A549 treated with CpdA at 1 μM for 4 hours (cell line): Measurements from ENCODE around the gene KHK. TPM values are rescaled to one million over a fixed set of nuclear protein-coding genes. Genes with fewer than 3 reads are reported as not detected.

Experiments used
- total RNA-seq: library from RNA; stranded (reverse); fragments of 200-300 nt; extraction: Qiagen RNA extraction; gene quantifications from 5 replicates; pipeline ENCODE4 v1.2.3, GENCODE V29; 2022; ENCODE audit warnings: low read depth

Gene KHK
- 8.7 to 12.4 TPM (median 8.8 TPM) in 5 replicates for total RNA-seq

DNA sequence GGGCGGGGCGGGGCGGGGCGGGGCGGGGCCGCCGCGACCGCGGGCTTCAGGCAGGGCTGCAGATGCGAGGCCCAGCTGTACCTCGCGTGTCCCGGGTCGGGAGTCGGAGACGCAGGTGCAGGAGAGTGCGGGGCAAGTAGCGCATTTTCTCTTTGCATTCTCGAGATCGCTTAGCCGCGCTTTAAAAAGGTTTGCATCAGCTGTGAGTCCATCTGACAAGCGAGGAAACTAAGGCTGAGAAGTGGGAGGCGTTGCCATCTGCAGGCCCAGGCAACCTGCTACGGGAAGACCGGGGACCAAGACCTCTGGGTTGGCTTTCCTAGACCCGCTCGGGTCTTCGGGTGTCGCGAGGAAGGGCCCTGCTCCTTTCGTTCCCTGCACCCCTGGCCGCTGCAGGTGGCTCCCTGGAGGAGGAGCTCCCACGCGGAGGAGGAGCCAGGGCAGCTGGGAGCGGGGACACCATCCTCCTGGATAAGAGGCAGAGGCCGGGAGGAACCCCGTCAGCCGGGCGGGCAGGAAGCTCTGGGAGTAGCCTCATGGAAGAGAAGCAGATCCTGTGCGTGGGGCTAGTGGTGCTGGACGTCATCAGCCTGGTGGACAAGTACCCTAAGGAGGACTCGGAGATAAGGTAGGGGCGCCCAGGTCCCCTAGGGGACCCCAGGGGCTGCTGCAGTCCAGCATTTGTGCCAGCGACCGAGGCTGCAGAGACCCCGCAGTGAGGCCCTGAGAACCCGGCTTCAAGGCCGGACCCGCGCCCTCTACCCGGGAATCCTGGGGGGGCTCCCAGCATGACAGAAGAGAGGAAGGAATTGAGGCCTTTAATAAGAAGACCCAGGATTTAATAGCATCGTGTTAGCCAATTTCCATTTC, at the start of gene KHK:
Gene KHK, plus strand, starts transcription at position 49 of the 870 bp plus-strand sequence. Its CDS starts 488 bp downstream, at position 537.

DNA sequence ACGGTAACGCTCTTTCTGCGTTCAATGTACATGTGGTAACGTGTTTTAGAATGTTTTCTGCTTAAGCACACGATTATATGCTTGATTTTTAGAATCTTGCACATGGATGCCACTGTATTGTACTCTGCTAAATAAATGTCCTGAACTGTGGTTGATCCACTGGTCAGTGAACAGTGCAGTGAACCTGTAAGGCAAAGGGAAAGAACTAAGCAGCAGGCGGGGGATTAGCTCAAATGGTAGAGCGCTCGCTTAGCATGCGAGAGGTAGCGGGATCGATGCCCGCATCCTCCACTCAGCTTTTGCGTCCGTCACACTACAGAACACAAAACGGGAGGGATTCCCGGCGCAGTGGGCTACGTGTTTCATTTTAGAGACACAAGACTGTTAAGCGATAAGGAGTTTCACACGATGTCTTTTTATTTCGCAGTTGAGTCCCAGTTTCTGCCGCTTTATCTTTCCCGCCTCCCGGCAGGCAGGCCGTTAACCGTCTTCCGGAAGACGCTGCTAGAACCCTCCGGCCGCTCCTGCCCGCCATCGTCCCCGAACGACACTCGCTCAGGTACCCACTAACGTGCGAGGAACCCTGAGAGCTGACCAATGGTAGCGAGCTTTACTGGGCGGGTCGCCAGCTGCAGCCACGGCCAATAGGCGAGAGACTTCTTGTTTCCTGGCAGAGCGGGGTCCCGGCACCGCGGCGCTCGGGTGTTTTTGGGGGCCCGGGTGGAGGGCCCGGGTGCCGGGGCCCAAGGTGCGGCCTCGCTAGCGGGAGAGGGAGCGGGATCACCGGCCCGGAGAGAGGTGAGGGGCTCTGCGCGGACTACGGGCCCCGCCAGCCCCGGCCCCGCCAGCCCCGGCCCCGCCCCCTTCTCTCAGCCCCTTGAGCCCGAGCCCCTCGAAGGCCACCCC, 35.3 kb upstream of the KHK start, which contains the start of gene AGBL5:
Gene AGBL5, plus strand, starts transcription at position 673 of the 906 bp plus-strand sequence. CDS start 1,291 bp downstream, outside the sequence.

DNA sequence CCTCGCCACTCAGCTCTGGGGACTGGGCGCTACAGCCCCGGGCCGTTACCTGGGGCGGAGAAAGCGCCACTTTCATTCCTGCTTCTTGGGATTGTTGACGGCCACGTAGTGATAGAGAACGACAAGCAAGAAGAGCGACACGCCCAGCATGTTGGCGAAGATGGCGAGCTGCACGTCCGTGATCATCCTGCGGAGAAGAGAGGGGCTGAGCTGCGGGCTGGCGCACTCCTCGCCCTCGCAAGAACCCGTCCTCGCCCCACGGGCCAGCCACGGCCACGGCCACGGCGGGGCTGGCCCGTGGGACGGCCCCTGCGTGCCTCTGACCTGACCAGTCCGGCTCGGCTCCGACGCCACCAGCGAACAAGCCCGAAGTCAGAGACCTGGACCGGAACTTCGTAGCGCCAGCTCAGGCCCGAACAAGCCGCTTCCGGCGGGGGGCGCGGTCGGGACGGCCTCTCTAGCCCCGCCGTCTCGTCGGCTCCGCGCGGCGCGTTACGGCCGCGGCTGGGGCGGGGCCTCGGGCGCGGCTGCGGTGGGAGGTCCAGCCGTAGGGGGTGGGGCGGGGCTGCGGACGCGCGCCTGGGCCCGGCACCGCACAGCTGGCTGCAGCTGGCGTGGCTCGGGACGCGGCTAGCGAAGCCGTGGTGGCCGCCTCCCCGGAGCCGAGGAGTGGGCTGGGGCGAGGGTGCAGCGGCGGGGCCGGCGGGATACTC, 15.1 kb upstream of the KHK start, which contains the start of gene OST4:
Gene OST4, minus strand, starts transcription at position 378 of the 713 bp plus-strand sequence.

DNA sequence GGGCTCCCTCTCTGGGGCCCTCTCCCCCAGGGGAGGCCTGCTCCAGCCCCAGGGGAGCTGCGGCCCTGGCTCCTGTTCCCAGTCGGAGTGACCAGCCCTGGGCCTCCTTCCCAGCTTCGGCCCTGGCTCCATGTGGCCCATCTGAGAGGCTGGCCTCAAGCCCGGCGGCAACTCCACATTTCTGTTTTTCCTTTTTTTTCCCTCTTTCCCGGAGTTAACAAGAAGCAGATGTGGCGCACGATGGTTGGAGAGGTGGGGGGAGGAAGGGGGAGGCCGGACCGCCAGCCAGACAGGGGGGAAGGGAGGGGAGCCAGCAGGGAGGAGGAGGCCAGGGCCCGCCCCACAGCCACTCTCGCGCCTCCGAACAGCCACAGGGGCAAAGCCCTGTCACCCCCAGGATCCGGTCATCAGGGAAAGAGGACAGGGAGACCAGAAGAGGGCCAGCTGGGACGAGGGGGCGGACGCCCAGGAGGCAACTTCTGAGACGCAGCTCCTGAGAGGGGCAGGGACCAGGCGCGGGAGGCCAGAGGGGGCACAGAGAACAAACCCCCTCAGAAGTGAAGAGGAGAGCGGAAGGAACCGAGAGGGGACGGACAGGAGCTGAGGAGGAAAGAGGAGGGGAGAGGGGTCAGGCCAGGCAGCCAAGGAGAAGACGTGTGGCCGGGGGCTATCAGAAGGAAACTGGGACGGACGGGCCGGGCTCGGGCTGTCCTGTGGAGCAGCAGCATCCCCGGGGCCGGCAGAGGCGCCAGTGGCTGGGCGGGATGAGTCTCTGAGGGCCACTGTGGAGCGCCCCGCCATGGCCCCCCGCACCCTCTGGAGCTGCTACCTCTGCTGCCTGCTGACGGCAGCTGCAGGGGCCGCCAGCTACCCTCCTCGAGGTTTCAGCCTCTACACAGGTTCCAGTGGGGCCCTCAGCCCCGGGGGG, 8.0 kb upstream of the KHK start, which contains the start of gene EMILIN1:
Gene EMILIN1, plus strand, starts transcription at position 349 of the 928 bp plus-strand sequence. Its CDS starts 451 bp downstream, at position 800.

DNA sequence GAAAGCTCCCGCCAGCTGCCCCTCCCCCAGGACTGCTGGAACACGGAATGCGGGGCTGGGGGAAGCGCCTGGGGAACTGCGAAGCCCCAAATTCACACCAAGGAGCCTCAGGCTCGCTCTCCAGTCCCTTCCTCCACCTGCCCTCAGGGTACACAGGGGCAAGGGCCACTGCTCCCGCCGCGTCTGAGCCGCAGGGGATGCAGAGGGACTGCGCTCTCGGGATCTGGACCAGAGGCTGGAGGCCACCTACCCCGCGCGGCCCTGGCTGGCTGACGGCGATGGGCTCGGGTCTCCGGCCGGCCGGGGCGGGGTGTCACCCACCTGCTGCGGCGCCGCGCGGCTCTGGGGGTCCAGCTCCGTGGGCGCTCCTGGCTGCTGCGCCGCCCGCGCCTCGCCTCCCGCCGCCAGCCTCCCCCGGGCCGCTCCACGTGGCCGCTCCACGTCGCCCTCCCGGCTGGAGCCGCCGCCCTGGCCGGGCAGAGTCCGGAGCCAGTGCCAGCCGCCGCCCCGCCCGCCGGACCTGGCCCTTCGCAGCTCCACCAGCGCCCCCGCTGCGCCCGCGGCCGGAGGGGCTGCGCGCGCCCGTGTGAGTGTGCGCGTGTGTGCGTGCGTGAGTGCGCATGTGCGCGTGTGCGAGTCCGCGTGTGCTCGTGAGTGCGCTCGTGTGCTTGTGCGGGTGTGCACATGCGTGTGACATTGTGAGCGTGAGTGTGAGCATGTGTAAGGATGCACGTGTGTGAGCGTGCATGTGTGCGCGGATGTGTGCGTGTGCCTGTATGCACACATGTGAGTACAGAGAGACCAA, 32.2 kb downstream of the KHK start, which contains the start of gene CGREF1:
Gene CGREF1, minus strand, starts transcription at position 604 of the 805 bp plus-strand sequence. CDS start 14,762 bp downstream, outside the sequence.

DNA sequence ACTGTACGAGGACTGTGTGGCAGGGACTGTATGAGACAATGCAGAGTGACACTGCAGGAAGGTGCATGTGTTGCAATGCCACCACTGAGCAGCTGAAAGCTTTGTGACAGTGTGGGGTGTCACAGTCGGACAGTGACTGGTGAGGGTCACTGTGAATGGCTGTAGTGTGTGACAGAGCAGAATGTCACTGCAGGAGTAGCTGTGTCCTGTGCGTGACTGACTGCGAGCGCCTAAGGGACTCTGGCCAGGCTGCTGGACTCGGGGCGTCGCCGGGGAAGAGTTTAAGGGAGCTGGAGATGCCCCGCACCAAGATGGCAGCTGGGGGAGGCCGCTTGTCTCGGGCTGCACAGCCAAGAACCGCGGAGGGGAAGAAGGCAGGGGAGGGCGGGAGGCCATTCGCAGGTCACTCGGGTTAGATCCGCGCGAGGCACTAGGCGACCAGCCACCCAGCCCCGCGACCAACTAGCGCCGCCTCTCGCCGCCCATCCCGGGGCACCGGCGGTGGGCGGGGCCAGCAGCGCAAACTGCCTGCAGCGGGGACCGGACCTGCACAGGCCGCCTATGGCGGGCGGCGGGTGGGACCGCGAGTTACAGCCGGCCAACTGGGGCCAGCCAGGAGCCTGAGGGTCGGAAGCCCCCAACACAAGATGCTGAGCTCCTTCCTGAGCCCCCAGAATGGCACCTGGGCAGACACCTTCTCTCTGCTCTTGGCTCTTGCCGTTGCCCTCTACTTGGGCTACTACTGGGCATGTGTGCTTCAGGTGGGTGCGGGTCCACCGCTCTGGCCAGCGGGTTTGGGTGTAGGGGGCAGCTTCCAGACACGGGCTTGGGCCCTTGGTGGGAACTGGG, 37.0 kb downstream of the KHK start, which contains the start of gene ABHD1:
Gene ABHD1, plus strand, starts transcription at position 514 of the 849 bp plus-strand sequence. Its CDS starts 134 bp downstream, at position 648.

DNA sequence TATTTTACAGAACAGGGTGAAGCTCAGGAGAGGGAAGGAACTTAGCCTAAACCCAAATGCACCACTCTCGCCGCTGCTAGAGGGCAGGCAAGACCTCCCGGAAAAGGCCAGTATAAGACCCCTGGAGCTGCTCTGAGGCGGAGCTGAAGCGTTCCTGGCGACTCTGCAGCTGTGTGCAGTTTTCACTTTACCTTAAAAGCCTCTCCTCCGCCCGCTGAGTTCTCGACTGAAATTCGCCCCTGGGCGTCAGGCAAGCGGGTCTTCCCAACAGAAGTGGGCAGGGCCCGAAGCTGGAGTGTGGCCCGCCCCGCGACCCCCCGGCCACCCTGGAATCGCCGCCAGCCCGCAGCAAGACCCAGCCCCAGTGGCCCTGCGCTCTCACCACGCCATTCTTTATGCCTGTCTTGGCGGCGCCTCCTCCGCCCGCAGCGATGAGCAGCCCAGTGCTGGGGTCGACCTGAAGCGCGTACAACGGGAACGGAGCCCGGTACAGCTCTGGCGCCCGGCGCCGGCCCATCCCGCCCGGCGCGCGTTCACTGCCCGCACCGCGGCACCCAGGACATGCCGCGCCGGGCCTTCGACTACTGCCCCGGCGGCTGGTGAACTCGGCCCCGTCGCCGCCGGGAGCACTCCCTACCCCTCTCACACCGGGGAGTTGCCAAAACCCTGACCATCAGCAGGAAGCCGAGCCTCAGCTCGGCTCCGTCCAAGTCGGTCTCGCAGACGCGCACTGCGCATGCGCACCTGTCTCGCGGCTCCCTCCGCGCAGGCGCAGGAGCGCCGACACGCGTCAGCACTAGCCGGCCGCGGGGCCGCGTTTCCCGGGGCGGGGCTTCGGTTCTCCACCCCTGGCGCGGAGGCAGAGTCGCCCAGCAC, 47.6 kb downstream of the KHK start, which contains the start of gene PREB:
Gene PREB, minus strand, starts transcription at position 732 of the 876 bp plus-strand sequence. Its CDS starts 215 bp downstream, at position 517.

DNA sequence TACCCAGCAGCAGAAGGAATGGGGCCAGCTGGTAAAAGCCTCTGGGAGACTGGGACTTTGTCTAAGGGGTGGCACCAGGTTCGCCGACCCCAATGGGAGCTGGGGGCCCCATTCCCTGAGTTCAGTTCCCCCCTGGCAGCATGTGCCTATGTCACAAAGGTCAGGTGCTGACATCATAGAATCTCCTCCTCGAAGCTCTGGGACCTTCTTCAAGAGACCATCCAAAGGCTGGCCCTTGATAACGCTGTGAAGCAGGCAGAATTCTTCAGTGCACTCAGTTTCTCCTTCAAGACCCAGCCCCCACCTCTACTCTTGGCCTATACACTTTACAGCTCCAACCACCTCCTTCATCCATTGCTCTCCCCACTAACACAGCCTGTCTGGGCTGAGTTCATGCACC, 52.7 kb downstream of the KHK start, which contains the start of gene PRR30:
Gene PRR30, minus strand, starts transcription at position 101 of the 400 bp plus-strand sequence. CDS start 1,081 bp downstream, outside the sequence.

DNA sequence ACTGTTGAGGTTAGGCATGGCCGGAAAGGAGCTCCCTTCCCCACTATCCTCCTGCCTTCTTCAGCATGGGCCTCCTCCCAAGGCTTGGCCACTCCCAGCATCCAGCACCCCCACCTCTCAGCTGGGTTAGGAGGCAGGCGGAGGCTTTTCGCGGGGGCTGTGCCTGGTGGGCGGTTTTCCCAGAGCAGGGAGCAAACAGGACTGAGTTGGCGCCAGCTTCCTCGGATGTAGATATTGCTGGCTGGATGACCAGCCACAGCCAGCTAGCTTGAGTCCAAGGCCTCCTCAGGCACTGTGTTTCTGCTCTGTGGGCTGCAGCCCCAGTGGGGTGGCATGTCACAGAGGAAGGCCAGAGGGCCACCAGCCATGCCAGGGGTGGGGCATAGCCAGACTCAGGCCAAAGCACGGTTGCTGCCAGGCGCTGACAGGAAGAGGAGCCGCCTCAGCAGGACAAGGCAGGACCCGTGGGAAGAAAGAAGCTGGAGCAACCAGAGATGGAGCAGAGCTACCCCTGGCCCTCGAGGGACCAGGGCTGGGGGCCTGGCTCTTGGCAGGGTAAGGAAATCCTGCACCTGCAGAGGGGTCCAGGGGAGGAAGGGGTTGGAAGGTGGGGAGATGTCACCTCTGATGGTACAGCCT, 62.3 kb downstream of the KHK start, which contains the start of gene TCF23:
Gene TCF23, plus strand, starts transcription at position 204 of the 639 bp plus-strand sequence. Its CDS starts 130 bp downstream, at position 334.

Other genes starting within 250 kb of the KHK start
- 3.6 to 5.9 TPM (median 5.2 TPM) in 5 replicates for gene DPYSL5, start 238.6 kb upstream of the KHK start, total RNA-seq
- gene MAPRE3, start 116.1 kb upstream of the KHK start, total RNA-seq, result 11.6 to 14.5 TPM (median 12.1 TPM) in 5 replicates
- gene TMEM214, start 53.8 kb upstream of the KHK start, total RNA-seq, result 57.6 to 76.4 TPM (median 69.9 TPM) in 5 replicates
- 28.8 to 33.5 TPM (median 30.2 TPM) in 5 replicates for gene AGBL5, start 35.1 kb upstream of the KHK start, total RNA-seq
- 545 to 581 TPM (median 554 TPM) in 5 replicates for gene OST4, start 15.1 kb upstream of the KHK start, total RNA-seq
- 0.32 to 0.62 TPM (median 0.41 TPM) in 5 replicates for gene EMILIN1, start 8.2 kb upstream of the KHK start, total RNA-seq
- 6.1 to 8.7 TPM (median 7.4 TPM) in 5 replicates for gene CGREF1, start 32.4 kb downstream of the KHK start, total RNA-seq
- gene ABHD1, start 37.0 kb downstream of the KHK start, total RNA-seq, result 0.63 to 2.3 TPM (median 1.9 TPM) in 5 replicates
- 49.1 to 75.6 TPM (median 69.1 TPM) in 5 replicates for gene PREB, start 47.9 kb downstream of the KHK start, total RNA-seq
- gene PRR30, start 52.6 kb downstream of the KHK start, total RNA-seq, result not detected in 5 replicates
- gene TCF23, start 62.2 kb downstream of the KHK start, total RNA-seq, result not detected in 5 replicates
- gene ATRAID, start 125.3 kb downstream of the KHK start, total RNA-seq, result 194 to 223 TPM (median 212 TPM) in 5 replicates
- 68.5 to 80.1 TPM (median 72.2 TPM) in 5 replicates for gene SLC5A6, start 125.5 kb downstream of the KHK start, total RNA-seq
- gene CAD, start 130.6 kb downstream of the KHK start, total RNA-seq, result 54.8 to 73.0 TPM (median 66.8 TPM) in 5 replicates
- 2.6 to 3.8 TPM (median 3.4 TPM) in 5 replicates for gene SLC30A3, start 176.3 kb downstream of the KHK start, total RNA-seq
- gene DNAJC5G, start 188.7 kb downstream of the KHK start, total RNA-seq, result not detected in 5 replicates
- gene TRIM54, start 195.7 kb downstream of the KHK start, total RNA-seq, result 0.34 to 0.73 TPM (median 0.48 TPM) in 5 replicates
- 0.96 to 2.3 TPM (median 1.5 TPM) in 5 replicates for gene UCN, start 221.7 kb downstream of the KHK start, total RNA-seq
- gene MPV17, start 236.3 kb downstream of the KHK start, total RNA-seq, result 74.7 to 95.4 TPM (median 90.5 TPM) in 5 replicates